Measurements from ENCODE around the gene SYNGR3.

SYNGR3 gene

DNA sequence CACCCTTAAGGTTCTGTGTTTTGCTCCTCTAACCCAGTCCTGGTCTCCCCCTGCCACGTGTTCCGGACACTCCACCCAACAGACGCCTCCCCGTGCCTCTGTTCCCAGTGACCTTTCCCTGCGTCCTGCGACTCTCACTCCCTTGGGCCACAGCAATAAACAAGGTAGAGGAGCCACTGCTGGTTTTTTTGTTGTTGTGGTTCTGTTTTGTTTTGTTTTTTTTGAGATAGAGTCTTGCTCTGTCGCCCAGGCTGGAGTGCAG is 26.1 kb downstream of the SYNGR3 start:
- TF ChIP-seq POLR2AphosphoS5 (IDR thresholded peaks at IDR 0.05; ENCODE audit: low read depth, low read length) (no peak), FOXP2 (optimal IDR thresholded peaks at IDR 0.05; ENCODE audit: borderline replicate concordance, extremely low read depth, extremely low read length, insufficient read depth) (no peak), SIN3A (IDR thresholded peaks at IDR 0.05; ENCODE audit: borderline replicate concordance, insufficient read depth, low read length) (no peak), TAF1 (IDR thresholded peaks at IDR 0.05; ENCODE audit: borderline replicate concordance, insufficient read depth, low read length) (no peak)
- TF ChIP-seq, protein P1, sequence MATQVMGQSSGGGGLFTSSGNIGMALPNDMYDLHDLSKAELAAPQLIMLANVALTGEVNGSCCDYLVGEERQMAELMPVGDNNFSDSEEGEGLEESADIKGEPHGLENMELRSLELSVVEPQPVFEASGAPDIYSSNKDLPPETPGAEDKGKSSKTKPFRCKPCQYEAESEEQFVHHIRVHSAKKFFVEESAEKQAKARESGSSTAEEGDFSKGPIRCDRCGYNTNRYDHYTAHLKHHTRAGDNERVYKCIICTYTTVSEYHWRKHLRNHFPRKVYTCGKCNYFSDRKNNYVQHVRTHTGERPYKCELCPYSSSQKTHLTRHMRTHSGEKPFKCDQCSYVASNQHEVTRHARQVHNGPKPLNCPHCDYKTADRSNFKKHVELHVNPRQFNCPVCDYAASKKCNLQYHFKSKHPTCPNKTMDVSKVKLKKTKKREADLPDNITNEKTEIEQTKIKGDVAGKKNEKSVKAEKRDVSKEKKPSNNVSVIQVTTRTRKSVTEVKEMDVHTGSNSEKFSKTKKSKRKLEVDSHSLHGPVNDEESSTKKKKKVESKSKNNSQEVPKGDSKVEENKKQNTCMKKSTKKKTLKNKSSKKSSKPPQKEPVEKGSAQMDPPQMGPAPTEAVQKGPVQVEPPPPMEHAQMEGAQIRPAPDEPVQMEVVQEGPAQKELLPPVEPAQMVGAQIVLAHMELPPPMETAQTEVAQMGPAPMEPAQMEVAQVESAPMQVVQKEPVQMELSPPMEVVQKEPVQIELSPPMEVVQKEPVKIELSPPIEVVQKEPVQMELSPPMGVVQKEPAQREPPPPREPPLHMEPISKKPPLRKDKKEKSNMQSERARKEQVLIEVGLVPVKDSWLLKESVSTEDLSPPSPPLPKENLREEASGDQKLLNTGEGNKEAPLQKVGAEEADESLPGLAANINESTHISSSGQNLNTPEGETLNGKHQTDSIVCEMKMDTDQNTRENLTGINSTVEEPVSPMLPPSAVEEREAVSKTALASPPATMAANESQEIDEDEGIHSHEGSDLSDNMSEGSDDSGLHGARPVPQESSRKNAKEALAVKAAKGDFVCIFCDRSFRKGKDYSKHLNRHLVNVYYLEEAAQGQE (IDR thresholded peaks at IDR 0.05; ENCODE audit: insufficient read depth in 1 of 2, low read depth in 2 of 2, low read length in 2 of 2): no peak

DNA sequence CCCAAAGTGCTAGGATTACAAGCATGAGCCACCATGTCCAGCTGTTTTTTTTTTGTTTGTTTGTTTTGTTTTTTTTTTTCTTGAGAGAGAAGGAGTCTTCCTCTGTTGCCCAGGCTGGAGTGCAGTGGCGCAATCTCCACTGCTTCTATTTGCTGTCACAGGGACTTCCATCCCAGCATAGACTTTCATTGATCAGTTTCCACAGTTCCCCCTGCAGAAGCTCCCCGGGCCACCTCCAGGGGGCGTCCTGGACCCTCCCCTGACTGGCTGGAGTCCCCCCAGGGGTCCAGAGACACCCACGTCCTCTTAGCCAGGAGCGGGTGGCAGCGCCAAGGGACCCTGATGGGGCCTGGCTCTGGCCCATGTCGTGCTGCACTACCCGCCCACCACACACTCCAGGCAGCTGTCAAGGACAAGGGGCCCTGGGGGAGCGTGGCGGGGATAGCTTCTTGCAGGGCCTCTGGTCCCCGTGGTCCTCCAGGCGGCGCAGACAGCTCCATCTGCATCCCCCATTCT is 26.7 kb downstream of the SYNGR3 start:
- TF ChIP-seq, protein P1 (IDR thresholded peaks at IDR 0.05; ENCODE audit: insufficient read depth in 1 of 2, low read depth in 2 of 2, low read length in 2 of 2): no peak
- no peak for TF ChIP-seq SIN3A (IDR thresholded peaks at IDR 0.05; ENCODE audit: borderline replicate concordance, insufficient read depth, low read length)
- no peak for TF ChIP-seq POLR2AphosphoS5 (IDR thresholded peaks at IDR 0.05; ENCODE audit: low read depth, low read length)
- no peak for TF ChIP-seq FOXP2 (optimal IDR thresholded peaks at IDR 0.05; ENCODE audit: borderline replicate concordance, extremely low read depth, extremely low read length, insufficient read depth)
- no peak for TF ChIP-seq TAF1 (IDR thresholded peaks at IDR 0.05; ENCODE audit: borderline replicate concordance, insufficient read depth, low read length)

DNA sequence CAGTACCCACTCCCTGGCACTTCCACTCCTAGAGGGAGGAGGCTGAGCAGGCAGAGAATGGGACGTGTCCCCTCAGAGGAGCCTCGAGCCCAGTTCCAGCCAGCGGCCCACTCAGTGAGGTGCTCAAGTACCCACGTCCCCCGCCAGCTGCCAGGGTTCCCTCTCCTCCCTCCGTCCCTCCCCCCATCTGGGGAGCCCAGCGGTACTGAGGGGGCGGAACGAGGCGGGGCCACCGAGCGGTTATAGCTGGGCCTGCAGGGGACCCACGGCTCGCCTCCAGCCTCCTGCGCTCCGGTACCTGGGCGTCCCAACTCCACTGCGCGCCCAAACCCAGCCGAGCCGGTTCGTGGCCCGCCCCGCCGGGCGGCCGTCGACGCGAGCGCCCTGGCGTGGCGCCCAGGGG is 29.7 kb downstream of the SYNGR3 start, which contains the start of gene NPW:
NPW (plus strand) TSS at position 268 of the 403 bp plus-strand sequence.
- TF ChIP-seq TAF1 (IDR thresholded peaks at IDR 0.05; ENCODE audit: borderline replicate concordance, insufficient read depth, low read length): no peak
- TF ChIP-seq FOXP2 (optimal IDR thresholded peaks at IDR 0.05; ENCODE audit: borderline replicate concordance, extremely low read depth, extremely low read length, insufficient read depth): no peak
- no peak for TF ChIP-seq POLR2AphosphoS5 (IDR thresholded peaks at IDR 0.05; ENCODE audit: low read depth, low read length)
- TF ChIP-seq, protein P1 (IDR thresholded peaks at IDR 0.05; ENCODE audit: insufficient read depth in 1 of 2, low read depth in 2 of 2, low read length in 2 of 2): no peak
- no peak for TF ChIP-seq SIN3A (IDR thresholded peaks at IDR 0.05; ENCODE audit: borderline replicate concordance, insufficient read depth, low read length)

DNA sequence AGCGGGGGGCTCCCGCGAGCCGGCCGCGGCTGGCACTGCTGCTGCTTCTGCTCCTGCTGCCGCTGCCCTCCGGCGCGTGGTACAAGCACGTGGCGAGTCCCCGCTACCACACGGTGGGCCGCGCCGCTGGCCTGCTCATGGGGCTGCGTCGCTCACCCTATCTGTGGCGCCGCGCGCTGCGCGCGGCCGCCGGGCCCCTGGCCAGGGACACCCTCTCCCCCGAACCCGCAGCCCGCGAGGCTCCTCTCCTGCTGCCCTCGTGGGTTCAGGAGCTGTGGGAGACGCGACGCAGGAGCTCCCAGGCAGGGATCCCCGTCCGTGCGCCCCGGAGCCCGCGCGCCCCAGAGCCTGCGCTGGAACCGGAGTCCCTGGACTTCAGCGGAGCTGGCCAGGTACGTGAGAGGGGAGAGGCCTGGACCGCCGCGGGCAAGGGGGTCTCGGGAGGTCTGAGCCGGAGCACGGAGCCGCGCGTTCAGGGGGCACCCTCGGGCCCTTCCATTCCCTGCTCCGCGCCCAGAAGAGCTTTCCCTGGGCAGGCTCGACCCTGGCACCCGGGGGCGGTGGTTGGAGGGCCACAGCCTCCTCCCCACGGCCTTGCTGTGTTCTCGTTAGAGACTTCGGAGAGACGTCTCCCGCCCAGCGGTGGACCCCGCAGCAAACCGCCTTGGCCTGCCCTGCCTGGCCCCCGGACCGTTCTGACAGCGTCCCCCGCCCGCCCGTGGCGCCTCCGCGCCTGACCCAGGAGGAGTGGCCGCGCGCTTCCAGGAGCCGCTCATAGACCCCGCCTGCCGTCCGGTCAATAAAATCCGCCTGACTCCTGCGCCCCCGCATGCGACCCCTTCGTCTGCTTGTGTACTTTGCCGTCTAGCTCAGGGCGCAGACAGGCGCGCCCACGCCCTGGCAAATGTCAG is 30.4 kb downstream of the SYNGR3 start:
- TF ChIP-seq FOXP2 (optimal IDR thresholded peaks at IDR 0.05; ENCODE audit: borderline replicate concordance, extremely low read depth, extremely low read length, insufficient read depth): no peak
- TF ChIP-seq SIN3A (IDR thresholded peaks at IDR 0.05; ENCODE audit: borderline replicate concordance, insufficient read depth, low read length): no peak
- TF ChIP-seq TAF1 (IDR thresholded peaks at IDR 0.05; ENCODE audit: borderline replicate concordance, insufficient read depth, low read length): no peak
- TF ChIP-seq, protein P1 (IDR thresholded peaks at IDR 0.05; ENCODE audit: insufficient read depth in 1 of 2, low read depth in 2 of 2, low read length in 2 of 2): no peak

Data from PFSK-1 (cell line).